WTC11 (cell line): ENCODE data around the gene CACNA2D3.

ENCODE experiments used
- ZBTB21 ChIP-seq: sonication (generic); formaldehyde crosslinking; IDR thresholded peaks from 2 replicates; pipeline ENCODE4 v1.8.1; 2023; ENCODE audit warnings: mild to moderate bottlenecking, missing genetic modification reagents, borderline replicate concordance
- ZNF416 ChIP-seq: fragments of 250-450 bp; sonication (Bioruptor Pico); IDR thresholded peaks from 2 replicates; pipeline ENCODE4 v1.9.0; 2021; ENCODE audit warnings: mild to moderate bottlenecking, inconsistent platforms
- TF ChIP-seq, protein P1 (sequence below): fragments of 200-600 bp; IDR thresholded peaks from 2 replicates; pipeline ENCODE4 v1.8.0; 2022; ENCODE audit warnings: antibody characterized with exemption
- TF ChIP-seq, protein P2 (sequence below): fragments of 250-450 bp; sonication (Bioruptor Pico); IDR thresholded peaks from 2 replicates; pipeline ENCODE4 v2.1.2; 2022; ENCODE audit warnings: mild to moderate bottlenecking, moderate library complexity
- TF ChIP-seq, protein P3 (sequence below): sonication (generic); formaldehyde crosslinking; IDR thresholded peaks from 2 replicates; pipeline ENCODE4 v1.8.0; 2022; ENCODE audit warnings: mild to moderate bottlenecking, missing genetic modification reagents

DNA sequence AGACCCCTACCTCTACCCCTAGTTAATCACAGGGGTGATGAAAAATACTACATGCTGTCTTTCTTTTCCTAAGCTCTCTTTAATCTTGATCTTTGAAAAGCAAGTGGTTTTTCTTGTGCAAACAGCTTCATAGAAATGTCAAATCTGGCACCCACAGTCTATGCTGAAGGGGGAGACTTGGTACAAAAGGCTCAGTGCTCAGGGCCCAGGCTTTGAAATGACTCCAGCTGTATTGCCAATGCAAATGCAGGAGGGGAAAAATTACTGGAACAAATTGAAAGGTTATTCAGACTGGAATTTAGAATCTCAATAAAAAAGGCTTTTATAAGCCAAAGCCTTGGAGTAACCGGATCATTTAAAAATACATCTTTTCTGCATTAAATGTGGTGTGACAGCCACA is 581.6 kb downstream of the CACNA2D3 start:
- TF ChIP-seq, protein P1, sequence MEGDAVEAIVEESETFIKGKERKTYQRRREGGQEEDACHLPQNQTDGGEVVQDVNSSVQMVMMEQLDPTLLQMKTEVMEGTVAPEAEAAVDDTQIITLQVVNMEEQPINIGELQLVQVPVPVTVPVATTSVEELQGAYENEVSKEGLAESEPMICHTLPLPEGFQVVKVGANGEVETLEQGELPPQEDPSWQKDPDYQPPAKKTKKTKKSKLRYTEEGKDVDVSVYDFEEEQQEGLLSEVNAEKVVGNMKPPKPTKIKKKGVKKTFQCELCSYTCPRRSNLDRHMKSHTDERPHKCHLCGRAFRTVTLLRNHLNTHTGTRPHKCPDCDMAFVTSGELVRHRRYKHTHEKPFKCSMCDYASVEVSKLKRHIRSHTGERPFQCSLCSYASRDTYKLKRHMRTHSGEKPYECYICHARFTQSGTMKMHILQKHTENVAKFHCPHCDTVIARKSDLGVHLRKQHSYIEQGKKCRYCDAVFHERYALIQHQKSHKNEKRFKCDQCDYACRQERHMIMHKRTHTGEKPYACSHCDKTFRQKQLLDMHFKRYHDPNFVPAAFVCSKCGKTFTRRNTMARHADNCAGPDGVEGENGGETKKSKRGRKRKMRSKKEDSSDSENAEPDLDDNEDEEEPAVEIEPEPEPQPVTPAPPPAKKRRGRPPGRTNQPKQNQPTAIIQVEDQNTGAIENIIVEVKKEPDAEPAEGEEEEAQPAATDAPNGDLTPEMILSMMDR, result no peak
- TF ChIP-seq ZBTB21 (CRISPR knock-in tag) (no peak), ZNF416 (CRISPR knock-in tag) (no peak)
- TF ChIP-seq, protein P2, sequence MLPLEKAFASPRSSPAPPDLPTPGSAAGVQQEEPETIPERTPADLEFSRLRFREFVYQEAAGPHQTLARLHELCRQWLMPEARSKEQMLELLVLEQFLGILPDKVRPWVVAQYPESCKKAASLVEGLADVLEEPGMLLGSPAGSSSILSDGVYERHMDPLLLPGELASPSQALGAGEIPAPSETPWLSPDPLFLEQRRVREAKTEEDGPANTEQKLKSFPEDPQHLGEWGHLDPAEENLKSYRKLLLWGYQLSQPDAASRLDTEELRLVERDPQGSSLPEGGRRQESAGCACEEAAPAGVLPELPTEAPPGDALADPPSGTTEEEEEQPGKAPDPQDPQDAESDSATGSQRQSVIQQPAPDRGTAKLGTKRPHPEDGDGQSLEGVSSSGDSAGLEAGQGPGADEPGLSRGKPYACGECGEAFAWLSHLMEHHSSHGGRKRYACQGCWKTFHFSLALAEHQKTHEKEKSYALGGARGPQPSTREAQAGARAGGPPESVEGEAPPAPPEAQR (CRISPR knock-in tag), result no peak
- TF ChIP-seq, protein P3, sequence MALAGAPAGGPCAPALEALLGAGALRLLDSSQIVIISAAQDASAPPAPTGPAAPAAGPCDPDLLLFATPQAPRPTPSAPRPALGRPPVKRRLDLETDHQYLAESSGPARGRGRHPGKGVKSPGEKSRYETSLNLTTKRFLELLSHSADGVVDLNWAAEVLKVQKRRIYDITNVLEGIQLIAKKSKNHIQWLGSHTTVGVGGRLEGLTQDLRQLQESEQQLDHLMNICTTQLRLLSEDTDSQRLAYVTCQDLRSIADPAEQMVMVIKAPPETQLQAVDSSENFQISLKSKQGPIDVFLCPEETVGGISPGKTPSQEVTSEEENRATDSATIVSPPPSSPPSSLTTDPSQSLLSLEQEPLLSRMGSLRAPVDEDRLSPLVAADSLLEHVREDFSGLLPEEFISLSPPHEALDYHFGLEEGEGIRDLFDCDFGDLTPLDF (CRISPR knock-in tag), result no peak
